Measurements from ENCODE around the gene PRDM16.

DNA sequence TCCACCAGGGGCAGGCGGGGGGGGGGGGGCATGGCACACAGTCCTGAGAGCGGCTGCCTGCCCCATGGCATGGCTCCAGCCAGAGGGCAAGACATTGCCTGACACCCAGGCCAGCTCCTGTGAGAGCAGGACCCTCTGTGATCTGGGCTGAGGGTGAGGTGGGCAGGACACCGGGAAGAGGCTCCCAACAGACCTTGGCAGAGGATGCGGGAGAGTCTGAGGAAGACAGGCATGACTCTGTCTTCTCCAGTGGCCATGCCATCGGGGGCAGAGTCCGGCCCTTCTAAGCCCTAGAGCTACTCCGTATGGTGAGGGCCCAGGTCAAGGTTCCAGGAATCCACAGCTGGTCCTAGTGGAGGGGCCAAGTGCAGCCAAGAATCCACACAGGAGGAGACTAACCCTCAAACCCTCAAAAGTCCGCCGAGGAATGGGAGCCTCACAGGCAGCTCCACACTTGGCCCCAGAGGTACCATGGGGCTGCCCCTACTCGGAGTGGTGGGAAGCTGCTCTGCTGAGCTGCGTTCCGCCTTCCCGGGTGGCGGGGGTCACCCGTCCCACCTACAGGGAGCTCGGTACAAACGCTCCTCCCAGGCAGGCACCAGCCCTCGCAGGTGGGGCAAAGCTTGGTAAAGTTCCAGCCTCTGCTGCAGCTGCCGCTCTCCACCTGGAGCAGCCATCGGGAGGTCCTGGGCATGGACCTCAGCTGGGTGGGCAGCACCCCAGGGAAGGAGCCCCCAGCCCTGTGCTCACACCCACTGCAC lies 41.2 kb upstream of the PRDM16 start:
- TF ChIP-seq, protein P1, sequence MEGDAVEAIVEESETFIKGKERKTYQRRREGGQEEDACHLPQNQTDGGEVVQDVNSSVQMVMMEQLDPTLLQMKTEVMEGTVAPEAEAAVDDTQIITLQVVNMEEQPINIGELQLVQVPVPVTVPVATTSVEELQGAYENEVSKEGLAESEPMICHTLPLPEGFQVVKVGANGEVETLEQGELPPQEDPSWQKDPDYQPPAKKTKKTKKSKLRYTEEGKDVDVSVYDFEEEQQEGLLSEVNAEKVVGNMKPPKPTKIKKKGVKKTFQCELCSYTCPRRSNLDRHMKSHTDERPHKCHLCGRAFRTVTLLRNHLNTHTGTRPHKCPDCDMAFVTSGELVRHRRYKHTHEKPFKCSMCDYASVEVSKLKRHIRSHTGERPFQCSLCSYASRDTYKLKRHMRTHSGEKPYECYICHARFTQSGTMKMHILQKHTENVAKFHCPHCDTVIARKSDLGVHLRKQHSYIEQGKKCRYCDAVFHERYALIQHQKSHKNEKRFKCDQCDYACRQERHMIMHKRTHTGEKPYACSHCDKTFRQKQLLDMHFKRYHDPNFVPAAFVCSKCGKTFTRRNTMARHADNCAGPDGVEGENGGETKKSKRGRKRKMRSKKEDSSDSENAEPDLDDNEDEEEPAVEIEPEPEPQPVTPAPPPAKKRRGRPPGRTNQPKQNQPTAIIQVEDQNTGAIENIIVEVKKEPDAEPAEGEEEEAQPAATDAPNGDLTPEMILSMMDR (conservative IDR thresholded peaks at IDR 0.05; ENCODE audit: low read depth, low read length) = no peak
- TF ChIP-seq EZH2 (IDR thresholded peaks at IDR 0.05; ENCODE audit: low read length, unreplicated experiment) = no peak
